ENCODE data around the gene TCF19.
A peak's percentile ranks its signal among the peaks of the same experiment; 100 is the strongest.
"Not testable (repeated sequence)": the region's sequence is repeated elsewhere in the genome, so short reads cannot be mapped to it uniquely, and the experiment has no call there.

The TCF19 gene

GRCh38 chr6:31190488-31190887, 32.1 kb downstream of the TCF19 start:
- no peak overlapping the region for H3K9ac ChIP-seq (ENCODE audit: low read length in 5 of 5)
- no peak overlapping the region for H3K27ac ChIP-seq (ENCODE audit: low read depth, low read length)
- H3K4me3 ChIP-seq (ENCODE audit: low read depth in 1 of 5, low read length in 5 of 5): no peak overlapping the region
- H3K36me3 ChIP-seq (ENCODE audit: control insufficient read depth in 5 of 5, insufficient read depth in 5 of 5, low read length in 5 of 5): no peaks in the 10 kb centered on the region
- no peaks in the 10 kb centered on the region for H3K9me3 ChIP-seq (ENCODE audit: control insufficient read depth in 5 of 5, low read length in 5 of 5)
- H3K4me1 ChIP-seq (ENCODE audit: control insufficient read depth in 5 of 5, insufficient read depth in 5 of 5, low read length in 5 of 5): peaks cover 0 to 7% (median 5%) of the 10 kb centered on the region in 5 donors
- no peaks in the 10 kb centered on the region for H3K27me3 ChIP-seq (ENCODE audit: control insufficient read depth in 5 of 5, insufficient read depth in 4 of 5, low read length in 5 of 5)

GRCh38 chr6:31192431-31193105, 34.2 kb downstream of the TCF19 start:
- not testable (repeated sequence) for H3K4me1 ChIP-seq (ENCODE audit: control insufficient read depth in 5 of 5, insufficient read depth in 5 of 5, low read length in 5 of 5); H3K27me3 ChIP-seq (ENCODE audit: control insufficient read depth in 5 of 5, insufficient read depth in 4 of 5, low read length in 5 of 5); H3K4me3 ChIP-seq (ENCODE audit: low read depth in 1 of 5, low read length in 5 of 5); H3K9ac ChIP-seq (ENCODE audit: low read length in 5 of 5); H3K36me3 ChIP-seq (ENCODE audit: control insufficient read depth in 5 of 5, insufficient read depth in 5 of 5, low read length in 5 of 5); H3K27ac ChIP-seq (ENCODE audit: low read depth, low read length); H3K9me3 ChIP-seq (ENCODE audit: control insufficient read depth in 5 of 5, low read length in 5 of 5)

GRCh38 chr6:31193206-31193605, 34.8 kb downstream of the TCF19 start:
- no peak overlapping the region for H3K27ac ChIP-seq (ENCODE audit: low read depth, low read length)
- no peak overlapping the region for H3K4me3 ChIP-seq (ENCODE audit: low read depth in 1 of 5, low read length in 5 of 5)

GRCh38 chr6:31194061-31194834, 35.9 kb downstream of the TCF19 start:
- Histone ChIP-seq H3K9me3 (ENCODE audit: control insufficient read depth in 5 of 5, low read length in 5 of 5) (no peaks in the 10 kb centered on the region), H3K4me3 (ENCODE audit: low read depth in 1 of 5, low read length in 5 of 5) (no peak overlapping the region), H3K27ac (ENCODE audit: low read depth, low read length) (no peak overlapping the region), H3K36me3 (ENCODE audit: control insufficient read depth in 5 of 5, insufficient read depth in 5 of 5, low read length in 5 of 5) (no peaks in the 10 kb centered on the region), H3K9ac (ENCODE audit: low read length in 5 of 5) (no peak overlapping the region), H3K4me1 (ENCODE audit: control insufficient read depth in 5 of 5, insufficient read depth in 5 of 5, low read length in 5 of 5) (peaks cover 0 to 15% (median 6%) of the 10 kb centered on the region in 5 donors), H3K27me3 (ENCODE audit: control insufficient read depth in 5 of 5, insufficient read depth in 4 of 5, low read length in 5 of 5) (no peaks in the 10 kb centered on the region)

More at GRCh38 chr6:31193206-31193605, 34.8 kb downstream of the TCF19 start:
- Histone ChIP-seq H3K4me1 (ENCODE audit: control insufficient read depth in 5 of 5, insufficient read depth in 5 of 5, low read length in 5 of 5) (peaks cover 0 to 8% (median 6%) of the 10 kb centered on the region in 5 donors), H3K9ac (ENCODE audit: low read length in 5 of 5) (no peak overlapping the region), H3K36me3 (ENCODE audit: control insufficient read depth in 5 of 5, insufficient read depth in 5 of 5, low read length in 5 of 5) (no peaks in the 10 kb centered on the region), H3K27me3 (ENCODE audit: control insufficient read depth in 5 of 5, insufficient read depth in 4 of 5, low read length in 5 of 5) (no peaks in the 10 kb centered on the region), H3K9me3 (ENCODE audit: control insufficient read depth in 5 of 5, low read length in 5 of 5) (no peaks in the 10 kb centered on the region)

GRCh38 chr6:31195308-31195979, 37.1 kb downstream of the TCF19 start:
- not testable (repeated sequence) for H3K27ac ChIP-seq (ENCODE audit: low read depth, low read length); H3K4me3 ChIP-seq (ENCODE audit: low read depth in 1 of 5, low read length in 5 of 5); H3K36me3 ChIP-seq (ENCODE audit: control insufficient read depth in 5 of 5, insufficient read depth in 5 of 5, low read length in 5 of 5); H3K9ac ChIP-seq (ENCODE audit: low read length in 5 of 5); H3K9me3 ChIP-seq (ENCODE audit: control insufficient read depth in 5 of 5, low read length in 5 of 5); H3K27me3 ChIP-seq (ENCODE audit: control insufficient read depth in 5 of 5, insufficient read depth in 4 of 5, low read length in 5 of 5)
- peaks cover 0 to 20% (median 10%) of the 10 kb centered on the region in 5 donors for H3K4me1 ChIP-seq (ENCODE audit: control insufficient read depth in 5 of 5, insufficient read depth in 5 of 5, low read length in 5 of 5)

GRCh38 chr6:31196251-31197022, 38.0 kb downstream of the TCF19 start:
- H3K27me3 ChIP-seq (ENCODE audit: control insufficient read depth in 5 of 5, insufficient read depth in 4 of 5, low read length in 5 of 5); H3K36me3 ChIP-seq (ENCODE audit: control insufficient read depth in 5 of 5, insufficient read depth in 5 of 5, low read length in 5 of 5): not testable (repeated sequence)
- H3K27ac ChIP-seq (ENCODE audit: low read depth, low read length): peak overlapping the region; percentile 94
- H3K4me3 ChIP-seq (ENCODE audit: low read depth in 1 of 5, low read length in 5 of 5): peak overlapping the region in 4 of 5 donors; percentile 67 to 86 (median 80)
- H3K9me3 ChIP-seq (ENCODE audit: control insufficient read depth in 5 of 5, low read length in 5 of 5): peaks cover 0 to 11% (median 2%) of the 10 kb centered on the region in 5 donors
- peaks cover 0 to 20% (median 10%) of the 10 kb centered on the region in 5 donors for H3K4me1 ChIP-seq (ENCODE audit: control insufficient read depth in 5 of 5, insufficient read depth in 5 of 5, low read length in 5 of 5)
- peak overlapping the region in 1 of 5 donors; percentile 85 for H3K9ac ChIP-seq (ENCODE audit: low read length in 5 of 5)

- Histone ChIP-seq H3K4me3 (ENCODE audit: low read depth in 1 of 5, low read length in 5 of 5) (peak overlapping the region; percentile 74 to 86 (median 80)), H3K4me1 (ENCODE audit: control insufficient read depth in 5 of 5, insufficient read depth in 5 of 5, low read length in 5 of 5) (peaks cover 0 to 20% (median 10%) of the 10 kb centered on the region in 5 donors), H3K27ac (ENCODE audit: low read depth, low read length) (peak overlapping the region; percentile 94), H3K9ac (ENCODE audit: low read length in 5 of 5) (peak overlapping the region; percentile 48 to 85 (median 82)), H3K9me3 (ENCODE audit: control insufficient read depth in 5 of 5, low read length in 5 of 5) (peaks cover 0 to 11% (median 2%) of the 10 kb centered on the region in 5 donors), H3K36me3 (ENCODE audit: control insufficient read depth in 5 of 5, insufficient read depth in 5 of 5, low read length in 5 of 5) (peaks cover 0 to 3% (median 2%) of the 10 kb centered on the region in 5 donors), H3K27me3 (ENCODE audit: control insufficient read depth in 5 of 5, insufficient read depth in 4 of 5, low read length in 5 of 5) (no peaks in the 10 kb centered on the region)
These were observed 39.3 kb downstream of the TCF19 start for GRCh38 chr6:31197559-31198305.

GRCh38 chr6:31199105-31199452, 40.7 kb downstream of the TCF19 start:
- not testable (repeated sequence) for H3K27me3 ChIP-seq (ENCODE audit: control insufficient read depth in 5 of 5, insufficient read depth in 4 of 5, low read length in 5 of 5); H3K36me3 ChIP-seq (ENCODE audit: control insufficient read depth in 5 of 5, insufficient read depth in 5 of 5, low read length in 5 of 5)
- Histone ChIP-seq H3K4me3 (ENCODE audit: low read depth in 1 of 5, low read length in 5 of 5) (peak overlapping the region in 2 of 5 donors; percentile 80 to 81), H3K4me1 (ENCODE audit: control insufficient read depth in 5 of 5, insufficient read depth in 5 of 5, low read length in 5 of 5) (peaks cover 0 to 33% (median 18%) of the 10 kb centered on the region in 5 donors), H3K27ac (ENCODE audit: low read depth, low read length) (peak overlapping the region; percentile 94), H3K9ac (ENCODE audit: low read length in 5 of 5) (peak overlapping the region in 2 of 5 donors; percentile 68 to 84), H3K9me3 (ENCODE audit: control insufficient read depth in 5 of 5, low read length in 5 of 5) (peaks cover 0 to 11% (median 2%) of the 10 kb centered on the region in 5 donors)
